UCSD-AML1 (cell line): ENCODE measurements around the gene IPP.
A peak's percentile ranks its signal among the peaks of the same experiment; 100 is the strongest.
"Not testable (repeated sequence)": the region's sequence is repeated elsewhere in the genome, so short reads cannot be mapped to it uniquely, and the experiment has no call there.

Experiments used
- DNase-seq: peaks from one replicate; lab custom pipeline; 2025; ENCODE audit not compliant: unreplicated experiment; lab: John Stamatoyannopoulos, UW

The IPP gene

GRCh38 chr1:45750298-45751038 is at the start of gene IPP:
Gene IPP, minus strand, starts transcription at chr1:45750653. Its CDS starts 4,242 bp downstream, at chr1:45746411.
- peak; percentile 100 for DNase-seq

DNA sequence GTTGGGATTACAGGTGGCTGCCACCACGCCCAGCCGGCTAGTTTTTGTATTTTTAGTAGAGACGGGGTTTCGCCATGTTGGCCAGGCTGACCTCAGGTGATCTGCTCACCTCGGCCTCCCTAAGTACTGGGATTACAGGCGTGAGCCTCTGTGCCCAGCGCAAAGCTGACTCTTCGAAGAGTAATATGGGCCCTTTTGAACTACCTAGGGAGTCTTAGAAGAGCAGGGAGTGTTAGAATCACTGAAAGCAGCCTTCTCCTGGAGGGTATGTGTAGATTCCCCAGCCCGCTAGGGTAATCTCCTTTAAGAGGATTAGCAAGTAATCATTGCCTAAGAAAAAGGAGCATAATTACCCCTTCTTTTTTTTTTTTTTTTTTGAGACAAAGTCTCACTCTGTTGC is 46.5 kb upstream of the IPP start:
- no peak for DNase-seq

GRCh38 chr1:45796381-45796780 is 45.9 kb upstream of the IPP start:
- DNase-seq = no peak

DNA sequence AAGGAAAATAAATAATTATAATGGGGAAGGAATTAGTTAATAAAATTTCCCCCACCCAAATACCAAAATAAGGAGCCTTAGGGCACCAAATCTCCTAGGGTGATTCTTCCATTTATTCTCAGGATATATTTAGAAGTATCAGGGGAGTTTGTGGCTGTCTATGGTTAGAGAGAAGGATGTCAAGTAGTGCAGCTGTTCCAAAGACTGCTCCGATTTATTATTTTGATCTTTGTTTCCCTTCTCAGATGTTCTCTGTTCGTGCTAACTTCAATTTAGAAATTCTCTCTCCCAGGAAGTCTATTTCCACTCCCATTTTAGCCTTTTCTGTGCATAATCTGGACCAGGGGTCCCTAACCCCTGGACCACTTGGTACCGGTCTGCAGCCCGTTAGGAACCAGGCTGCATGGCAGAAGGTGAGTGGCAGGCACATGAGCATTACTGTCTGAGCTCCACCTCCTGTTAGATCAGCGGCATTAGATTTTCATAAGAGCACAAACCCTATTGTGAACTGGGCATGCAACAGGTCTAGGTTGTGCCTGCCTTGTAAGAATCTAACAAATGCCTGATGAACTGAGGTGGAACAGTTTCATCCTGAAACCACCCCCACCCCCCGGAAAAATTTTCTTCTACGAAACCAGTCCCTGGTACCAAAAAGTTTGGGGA is 43.6 kb upstream of the IPP start:
- no peak for DNase-seq

DNA sequence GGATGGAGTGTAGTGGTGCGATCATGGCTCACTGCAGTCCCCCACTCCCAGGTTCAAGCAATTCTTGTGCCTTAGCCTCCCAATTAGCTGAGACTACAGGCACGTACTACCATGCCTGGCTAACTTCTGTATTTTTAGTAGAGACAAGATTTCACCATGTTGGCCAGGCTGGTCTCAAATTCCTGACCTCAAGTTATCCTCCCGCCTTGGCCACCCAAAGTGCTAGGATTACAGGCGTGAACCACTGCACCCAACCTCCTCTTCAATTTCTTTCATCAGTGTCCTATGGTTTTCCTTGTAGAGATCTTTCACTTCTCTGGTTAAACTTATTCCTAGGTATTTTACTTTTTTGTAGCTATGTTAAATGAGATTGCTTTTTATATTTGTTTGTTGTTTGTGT is 42.3 kb upstream of the IPP start:
- DNase-seq = no peak

DNA sequence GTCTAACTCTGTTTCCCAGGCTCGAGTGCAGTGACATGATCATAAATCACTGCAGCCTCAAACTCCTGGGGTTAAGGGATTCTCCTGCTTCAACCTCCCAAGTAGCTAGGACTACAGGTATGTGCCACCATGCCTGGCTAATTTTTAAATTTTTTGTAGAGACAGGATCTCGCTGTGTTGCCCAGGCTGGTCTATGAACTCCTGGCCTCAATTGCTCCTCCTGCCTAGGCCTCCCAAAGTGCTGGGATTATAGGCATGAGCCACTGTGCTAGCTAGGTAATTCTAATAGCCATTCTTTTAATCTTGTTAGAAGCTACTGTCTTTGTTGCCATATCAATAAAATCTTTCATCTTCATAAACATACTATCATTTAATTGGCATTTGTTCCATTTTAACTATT is 39.1 kb upstream of the IPP start:
- no peak for DNase-seq

- DNase-seq = no peak
These were observed 37.5 kb upstream of the IPP start for GRCh38 chr1:45787905-45788304.

GRCh38 chr1:45785583-45785982 is 35.1 kb upstream of the IPP start:
- DNase-seq = no peak

DNA sequence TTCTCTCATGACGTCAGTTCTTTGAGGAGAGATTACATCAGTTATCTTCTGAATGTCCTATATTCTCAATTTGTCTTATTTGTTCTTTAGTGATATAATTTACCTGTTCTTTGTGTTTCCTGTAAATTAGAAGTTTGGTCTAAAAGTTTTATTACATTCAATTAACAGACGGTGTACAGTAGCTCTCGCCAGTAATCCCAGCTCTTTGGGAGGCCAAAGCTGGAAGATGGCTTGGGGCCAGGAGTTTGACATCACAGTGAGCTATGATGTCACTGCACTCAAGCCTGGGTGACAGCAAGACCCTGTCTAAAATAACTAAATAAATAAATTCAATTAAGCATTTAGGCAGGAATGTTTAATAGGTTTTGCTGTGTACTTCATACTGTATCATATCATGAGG is 25.3 kb upstream of the IPP start:
- no peak for DNase-seq

GRCh38 chr1:45772971-45773370 is 22.5 kb upstream of the IPP start:
- no peak for DNase-seq

- DNase-seq = no peak
These were observed 18.9 kb upstream of the IPP start for GRCh38 chr1:45769261-45769932.

DNA sequence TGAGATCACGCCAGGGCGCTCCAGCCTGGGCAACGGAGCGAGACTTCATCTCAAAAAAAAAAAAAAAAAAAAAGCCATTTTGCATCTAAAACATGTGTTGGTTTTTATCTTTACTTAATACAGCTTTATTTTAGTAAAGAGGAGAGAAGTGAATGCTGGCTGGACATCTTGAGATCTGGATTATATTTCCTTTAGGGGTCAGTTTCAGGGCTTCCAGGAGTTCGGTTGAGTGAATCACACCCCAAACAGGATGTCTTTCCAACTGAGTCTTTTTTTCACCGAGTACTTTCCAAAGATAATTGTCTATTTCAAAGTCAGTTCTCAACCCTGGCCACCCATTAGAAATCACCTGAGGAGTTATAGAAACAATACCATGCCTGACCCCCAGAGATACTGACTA is 16.6 kb upstream of the IPP start:
- DNase-seq = no peak

- no peak for DNase-seq
These were observed 15.7 kb upstream of the IPP start for GRCh38 chr1:45765999-45766792.

GRCh38 chr1:45762291-45762690 is 11.8 kb upstream of the IPP start:
- DNase-seq = no peak

DNA sequence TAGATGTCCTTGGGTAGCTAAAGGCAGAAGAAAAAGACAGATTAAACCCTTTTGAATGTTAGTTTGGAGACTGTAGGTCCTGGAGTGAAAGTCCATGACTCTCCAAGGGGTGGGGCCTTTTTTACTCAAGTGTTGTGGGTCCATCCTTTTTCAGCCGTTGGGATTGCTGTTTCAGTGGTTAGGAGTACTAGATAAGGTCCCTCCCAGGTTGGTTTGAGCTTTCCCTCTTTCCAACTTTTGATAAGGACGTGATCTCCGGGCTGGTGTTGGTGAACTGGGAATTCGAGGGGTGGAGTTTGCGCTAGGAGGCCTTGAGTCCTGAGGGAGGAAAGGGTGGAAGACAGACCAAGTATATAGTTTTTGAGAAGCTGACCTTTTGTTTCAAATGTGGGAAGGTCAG is 5.2 kb upstream of the IPP start:
- DNase-seq = no peak

DNA sequence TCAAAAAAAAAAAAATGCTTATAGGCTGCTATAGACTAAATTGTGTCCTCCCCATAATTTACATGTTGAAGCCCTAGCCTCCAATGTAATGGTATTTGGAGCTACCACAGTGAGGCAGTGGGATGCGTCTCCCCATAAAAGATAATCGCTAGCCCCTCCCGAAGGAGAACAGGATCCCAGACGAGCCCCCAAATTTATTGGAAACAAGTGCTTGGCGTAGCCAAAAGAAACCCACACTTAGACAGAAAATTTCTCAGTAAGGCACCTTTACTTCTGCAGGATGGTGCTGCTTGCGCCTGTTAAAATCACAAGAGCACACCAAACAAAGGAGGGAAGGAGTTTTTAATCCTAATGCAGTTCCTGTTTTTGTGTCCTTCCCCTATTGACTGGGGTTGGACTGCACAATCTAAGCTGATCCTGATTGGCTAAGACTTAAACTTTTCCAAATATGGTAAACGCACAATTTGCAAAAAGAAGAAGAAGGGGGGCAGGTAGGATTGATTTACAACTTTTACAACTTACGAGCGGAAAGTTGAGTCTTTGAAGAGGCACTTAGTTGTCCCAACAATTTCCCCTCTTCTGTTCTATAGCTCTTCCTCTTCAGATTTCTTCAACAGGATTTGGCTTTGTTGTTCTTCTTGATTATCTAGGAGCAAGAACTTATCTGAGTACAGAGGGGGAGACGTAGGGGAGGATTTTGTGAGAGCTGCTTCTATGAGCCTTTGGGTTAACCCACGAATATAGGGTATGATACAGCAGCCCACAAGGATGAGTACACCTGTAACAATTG is 3.0 kb upstream of the IPP start:
- DNase-seq = no peak

GRCh38 chr1:45752441-45753052 is 2.1 kb upstream of the IPP start:
- no peak for DNase-seq

DNA sequence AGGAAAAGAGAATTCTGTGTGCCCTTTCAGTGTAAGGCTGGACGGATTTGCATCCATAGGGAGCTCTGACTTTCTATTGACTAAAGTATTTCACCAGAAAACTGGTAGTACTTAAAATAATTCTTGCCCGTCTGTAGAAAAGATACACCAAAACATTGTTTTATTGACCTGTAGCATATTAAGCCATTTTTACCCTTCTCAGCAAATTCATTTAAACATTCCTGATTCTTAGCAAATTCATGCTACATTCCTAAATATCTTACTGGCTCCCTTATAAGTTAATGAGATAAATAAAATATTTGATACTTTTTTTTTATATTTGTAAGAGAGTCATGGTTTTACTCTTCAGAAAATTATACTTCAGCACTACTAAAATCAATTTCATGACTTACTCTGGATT is 1.6 kb upstream of the IPP start:
- no peak for DNase-seq

GRCh38 chr1:45751039-45751838 is 786 bp upstream of the IPP start:
- not testable (repeated sequence) for DNase-seq
